GM23248 (cell line): ENCODE data around the gene KBTBD13.

Experiments used
- EZH2 ChIP-seq: fragments of 200-600 bp; sonication (generic); IDR thresholded peaks from 2 replicates; pipeline ENCODE4 v1.6.1; 2018; ENCODE audit warnings: antibody characterized with exemption, mild to moderate bottlenecking; ENCODE audit not compliant: insufficient read depth, poor library complexity, severe bottlenecking
- EZH2phosphoT487 ChIP-seq: fragments of 200-600 bp; sonication (generic); IDR thresholded peaks from 2 replicates; pipeline ENCODE4 v1.6.1; 2018; ENCODE audit warnings: antibody characterized with exemption, moderate library complexity, mild to moderate bottlenecking, low read depth; ENCODE audit not compliant: insufficient read depth

GRCh38 chr15:65068403-65068788, 8.2 kb upstream of the KBTBD13 start:
- TF ChIP-seq EZH2 (no peak), EZH2phosphoT487 (no peak)
